H1 (cell line): ENCODE data around the gene S100A14. TPM values are rescaled to one million over a fixed set of nuclear protein-coding genes. Genes with fewer than 3 reads are reported as not detected.
A peak's percentile ranks its signal among the peaks of the same experiment; 100 is the strongest.

ENCODE experiments used
- CTCF ChIA-PET: fragments of 300-600 bp; sonication (Branson Sonifier 250); formaldehyde crosslinking; loops from one replicate; lab custom pipeline; 2021; ENCODE audit not compliant: partially characterized antibody; lab: Charles Lee
- POLR2A ChIA-PET: fragments of 300-600 bp; sonication (Branson Sonifier 250); formaldehyde crosslinking; loops from one replicate; lab custom pipeline; 2021; ENCODE audit warnings: inconsistent platforms; ENCODE audit not compliant: partially characterized antibody; lab: Charles Lee
- DNase-seq, 2 experiments: peaks; one replicate each; pipeline versions ENCODE4 v3.0.0 to v3.0.0-alpha.2; 2010 to 2022; ENCODE audit warnings: low spot score in 2 of 2, low read depth in 1 of 2, mixed read lengths in 1 of 2
- FAIRE-seq: peaks from 2 replicates; lab custom pipeline; 2011; peaks lifted over from hg19 to GRCh38; lab: Jason Lieb, UNC
- H2AFZ ChIP-seq: 2 replicates; pipeline ENCODE4 v1.8.1; 2012; ENCODE audit warnings: low read length, inconsistent platforms
- H2AK5ac ChIP-seq: 2 replicates; pipeline ENCODE4 v1.6.1; 2013; ENCODE audit warnings: low read depth, low read length
- H2BK120ac ChIP-seq: replicated peaks from 2 replicates; pipeline ENCODE3; 2013; ENCODE audit warnings: low read depth, low read length, inconsistent platforms
- H2BK12ac ChIP-seq: 2 replicates; pipeline ENCODE4 v1.6.1; 2013; ENCODE audit warnings: low read depth, low read length
- H2BK15ac ChIP-seq: 2 replicates; pipeline ENCODE4 v1.6.1; 2013; ENCODE audit warnings: low read length
- H2BK20ac ChIP-seq: 2 replicates; pipeline ENCODE4 v1.6.1; 2013; ENCODE audit warnings: low read length
- H2BK5ac ChIP-seq: 2 replicates; pipeline ENCODE4 v1.6.1; 2013; ENCODE audit warnings: low read depth, low read length
- H3K14ac ChIP-seq: 2 replicates; pipeline ENCODE4 v1.6.1; 2013; ENCODE audit warnings: inconsistent platforms; ENCODE audit not compliant: insufficient read length
- H3K18ac ChIP-seq: 2 replicates; pipeline ENCODE4 v1.6.1; 2013; ENCODE audit warnings: low read length; ENCODE audit errors: extremely low read depth
- H3K23ac ChIP-seq: 2 replicates; pipeline ENCODE4 v1.6.1; 2013; ENCODE audit warnings: inconsistent platforms; ENCODE audit not compliant: insufficient read length
- H3K23me2 ChIP-seq: 2 replicates; pipeline ENCODE4 v1.6.1; 2013; ENCODE audit warnings: low read depth, low read length
- H3K27ac ChIP-seq: 2 replicates; pipeline ENCODE4 v1.6.1; 2011; ENCODE audit warnings: low read depth, low read length, inconsistent platforms
- H3K27me3 ChIP-seq, 4 experiments: replicated peaks in 1 of 4; 1 replicate in 1 of 4; 2 replicates in 3 of 4; pipeline versions ENCODE4 v1.6.1 to v1.8.1; 2011 to 2013; ENCODE audit warnings: low read length in 3 of 4, mild to moderate bottlenecking in 3 of 4, inconsistent platforms in 2 of 4, mixed read lengths in 2 of 4, moderate library complexity in 1 of 4; ENCODE audit not compliant: control insufficient read depth in 3 of 4, insufficient read depth in 3 of 4; ENCODE audit errors: extremely low read depth in 1 of 4
- H3K36me3 ChIP-seq, 4 experiments: 2 replicates each; pipeline versions ENCODE4 v1.6.1 to v1.8.1; 2011 to 2013; ENCODE audit warnings: mild to moderate bottlenecking in 4 of 4, low read length in 3 of 4, moderate library complexity in 2 of 4, control low read depth in 1 of 4, inconsistent platforms in 1 of 4; ENCODE audit not compliant: insufficient read depth in 4 of 4, control insufficient read depth in 2 of 4
- H3K4ac ChIP-seq: replicated peaks from 2 replicates; pipeline ENCODE3; 2013; ENCODE audit warnings: low read length, low read depth, mixed read lengths, inconsistent platforms; ENCODE audit not compliant: insufficient read length
- H3K4me1 ChIP-seq, 4 experiments: replicated peaks in 1 of 4; 1 replicate in 1 of 4; 2 replicates in 3 of 4; pipeline versions ENCODE4 v1.6.1 to v1.8.1; 2011 to 2013; ENCODE audit warnings: low read length in 3 of 4, inconsistent platforms in 2 of 4, mixed read lengths in 1 of 4; ENCODE audit not compliant: insufficient read depth in 4 of 4, control insufficient read depth in 3 of 4
- H3K4me2 ChIP-seq, 2 experiments: 2 replicates each; pipeline versions ENCODE4 v1.6.1 to v1.8.1; 2011 to 2013; ENCODE audit warnings: low read depth in 2 of 2, low read length in 2 of 2, control low read depth in 1 of 2, inconsistent platforms in 1 of 2, mild to moderate bottlenecking in 1 of 2; ENCODE audit not compliant: insufficient read depth in 1 of 2
- H3K4me3 ChIP-seq, 4 experiments: fragments of 200-600, 300-600 bp in 1 of 4; sonication (generic), shearing (Covaris generic), sonication (Bioruptor Twin) in 1 of 4; 2 replicates each; pipeline versions ENCODE4 v1.5.1 to v1.8.1; 2011 to 2016; ENCODE audit warnings: low read length in 4 of 4, low read depth in 3 of 4, control low read depth in 2 of 4, inconsistent platforms in 2 of 4, mild to moderate bottlenecking in 2 of 4, mixed read lengths in 1 of 4, moderate library complexity in 1 of 4; ENCODE audit not compliant: insufficient read depth in 2 of 4; ENCODE audit errors: extremely low read depth in 1 of 4
- H3K56ac ChIP-seq: replicated peaks from 2 replicates; pipeline ENCODE3; 2013; ENCODE audit warnings: low read depth, mild to moderate bottlenecking, mixed read lengths, low read length, inconsistent platforms; ENCODE audit not compliant: insufficient read length
- H3K79me1 ChIP-seq: 2 replicates; pipeline ENCODE4 v1.6.1; 2013; ENCODE audit warnings: low read depth, low read length, control low read depth
- H3K79me2 ChIP-seq, 2 experiments: 2 replicates each; pipeline versions ENCODE4 v1.6.1 to v1.8.1; 2012 to 2013; ENCODE audit warnings: low read length in 2 of 2, mild to moderate bottlenecking in 2 of 2, inconsistent platforms in 1 of 2; ENCODE audit not compliant: insufficient read depth in 2 of 2, control insufficient read depth in 1 of 2
- H3K9ac ChIP-seq, 4 experiments: replicated peaks in 1 of 4; 1 replicate in 1 of 4; 2 replicates in 3 of 4; pipeline versions ENCODE4 v1.6.1 to v1.8.1; 2011 to 2013; ENCODE audit warnings: low read depth in 3 of 4, low read length in 3 of 4, control low read depth in 2 of 4, mild to moderate bottlenecking in 2 of 4, moderate library complexity in 2 of 4, inconsistent platforms in 1 of 4; ENCODE audit errors: extremely low read depth in 1 of 4
- H3K9me3 ChIP-seq, 2 experiments: 2 replicates each; pipeline versions ENCODE4 v1.6.1 to v1.8.1; 2012 to 2013; ENCODE audit warnings: mild to moderate bottlenecking in 2 of 2, moderate library complexity in 2 of 2, control low read depth in 1 of 2, inconsistent platforms in 1 of 2, low read depth in 1 of 2, low read length in 1 of 2, mixed read lengths in 1 of 2; ENCODE audit not compliant: insufficient read depth in 2 of 2
- H4K20me1 ChIP-seq, 2 experiments: replicated peaks in 1 of 2; 2 replicates each; pipeline versions ENCODE3 to v1.8.1; 2011 to 2013; ENCODE audit warnings: inconsistent platforms in 2 of 2, low read length in 2 of 2, mild to moderate bottlenecking in 1 of 2; ENCODE audit not compliant: insufficient read depth in 2 of 2, control insufficient read depth in 1 of 2
- H4K5ac ChIP-seq: 2 replicates; pipeline ENCODE4 v1.6.1; 2013; ENCODE audit warnings: low read length, low read depth, mixed read lengths, inconsistent platforms; ENCODE audit not compliant: insufficient read length
- H4K8ac ChIP-seq: 2 replicates; pipeline ENCODE4 v1.8.0; 2013; ENCODE audit warnings: mild to moderate bottlenecking, moderate library complexity, low read length, inconsistent platforms; ENCODE audit not compliant: insufficient read depth; ENCODE audit errors: extremely low read depth
- H4K91ac ChIP-seq: replicated peaks from 2 replicates; pipeline ENCODE3; 2013; ENCODE audit warnings: low read length, mixed read lengths, inconsistent platforms; ENCODE audit not compliant: insufficient read length
- BCL11A ChIP-seq, 2 experiments: IDR thresholded peaks; one replicate each; pipeline ENCODE4 v1.6.1; 2011; ENCODE audit warnings: low read depth in 2 of 2, low read length in 2 of 2, mild to moderate bottlenecking in 2 of 2
- CHD2 ChIP-seq: IDR thresholded peaks from 2 replicates; pipeline ENCODE4 v1.6.1; 2012; ENCODE audit warnings: low read length, improper control_type of control experiment
- EP300 ChIP-seq, 2 experiments: IDR thresholded peaks; 1 replicate in 1 of 2; 2 replicates in 1 of 2; pipeline ENCODE4 v1.6.1; 2011 to 2012; ENCODE audit warnings: low read depth in 2 of 2, low read length in 2 of 2, mild to moderate bottlenecking in 2 of 2, borderline replicate concordance in 1 of 2, inconsistent platforms in 1 of 2, moderate library complexity in 1 of 2
- EZH2 ChIP-seq: fragments of 200-600 bp; sonication (generic); IDR thresholded peaks from 2 replicates; pipeline ENCODE4 v1.7.1; 2012; ENCODE audit warnings: low read depth, mild to moderate bottlenecking, moderate library complexity, low read length, inconsistent platforms; ENCODE audit not compliant: severe bottlenecking
- GABPA ChIP-seq: IDR thresholded peaks from 2 replicates; pipeline ENCODE4 v1.6.1; 2011; ENCODE audit warnings: mild to moderate bottlenecking, low read length, moderate library complexity, borderline replicate concordance; ENCODE audit not compliant: insufficient read depth
- MAFK ChIP-seq: IDR thresholded peaks from 2 replicates; pipeline ENCODE4 v1.6.1; 2012; ENCODE audit warnings: low read depth, mild to moderate bottlenecking, improper control_type of control experiment, low read length
- RBBP5 ChIP-seq: IDR thresholded peaks from 2 replicates; pipeline ENCODE4 v1.7.1; 2012; ENCODE audit warnings: low read depth, mild to moderate bottlenecking, inconsistent platforms, low read length, moderate library complexity, borderline replicate concordance
- RFX5 ChIP-seq: IDR thresholded peaks from 2 replicates; pipeline ENCODE4 v1.6.1; 2011; ENCODE audit warnings: low read depth, low read length, improper control_type of control experiment, borderline replicate concordance
- SAP30 ChIP-seq: fragments of 300-600 bp; sonication (generic); IDR thresholded peaks from 2 replicates; pipeline ENCODE4 v1.7.1; 2012; ENCODE audit warnings: low read length, moderate library complexity, mild to moderate bottlenecking, inconsistent platforms; ENCODE audit not compliant: insufficient read depth, insufficient replicate concordance
- WGBS, 2 experiments: shearing (Covaris generic) in 1 of 2; methylation state at CpG; one replicate each; pipeline versions ENCODE4 v1.1.6 to v1.1.7; 2013 to 2015; ENCODE audit warnings: low lambda C conversion rate in 2 of 2, mixed read lengths in 2 of 2, inconsistent platforms in 1 of 2, low coverage in 1 of 2, missing lambda C conversion rate in 1 of 2; ENCODE audit not compliant: insufficient replicate concordance in 2 of 2, insufficient coverage in 1 of 2, insufficient read length in 1 of 2; ENCODE audit errors: extremely low coverage in 1 of 2, missing lambda C conversion rate in 1 of 2; 5-methylcytosine and 5-hydroxymethylcytosine counted together
- polyA plus RNA-seq, 7 experiments: library from polyadenylated mRNA; depleted of rRNA in 3 of 7; stranded (reverse) in 5 of 7; unstranded in 2 of 7; fragments of >200 nt in 5 of 7; fragments of 200-250 nt in 2 of 7; gene quantifications; 1 replicate in 5 of 7; 2 replicates in 1 of 7; 4 replicates in 1 of 7; pipeline versions ENCODE4 v1.2.1 to v1.2.3, GENCODE V29; 2011 to 2013; ENCODE audit warnings: missing spikeins in 2 of 7, mixed read lengths in 2 of 7
- total RNA-seq: library from RNA; stranded (reverse); fragmentation: NEBNext Ultra II Directional; extraction: Animal tissue kit (Norgen Biotek cat#: 25700); gene quantifications from 2 replicates; pipeline ENCODE4 v1.2.1, GENCODE V29; 2021

Gene S100A14
- total and polyA plus RNA-seq, 2 of the 8 experiments (the other 6 are each of a cell fraction or from before 2014, with no cell fraction given): 1.4 to 5.3 TPM

- H2AFZ ChIP-seq: no peak overlapping the region
- H3K4me3 ChIP-seq: no peak overlapping the region
- H2BK20ac ChIP-seq: peak overlapping the region; percentile 83; the same call in 1 of the 2 replicates
- H4K5ac ChIP-seq: peak overlapping the region; percentile 34
- H4K8ac ChIP-seq: peak overlapping the region; percentile 64; the same call in 1 of the 2 replicates
- H3K23me2 ChIP-seq: peaks cover 2% of the 10 kb centered on the region
- DNase-seq (peak; percentile 76 to 90), FAIRE-seq (no peak)
- WGBS, 2 experiments: 48% methylated on average over 16 of the region's 16 CpGs; no CpG with 5 or more reads in 1 of the 2 experiments
- H3K4me2 ChIP-seq: peak overlapping the region; percentile 5 to 37; a peak in 3 of 4 replicates
- H2BK12ac ChIP-seq: peak overlapping the region; percentile 99
- H3K56ac ChIP-seq: peak overlapping the region; percentile 88
- no peak overlapping the region for H3K14ac ChIP-seq
- peaks cover 11 to 26% (median 20%) of the 10 kb centered on the region in 4 experiments for H3K4me1 ChIP-seq
- ChIA-PET CTCF (interaction anchor here (0.6 to 4.4 kb wide), 19 partner anchors 14 to 214 kb away, joined by 3 to 20 read pairs (median 5); partner anchors contain the start of genes S100A14, S100A4, S100A5 and S100A6), POLR2A (interaction anchor here (0.7 to 1.6 kb wide), 12 partner anchors 10 to 82 kb away, joined by 3 to 7 read pairs (median 4); partner anchors contain the start of genes CHTOP, S100A13, S100A16 and S100A4)
- H4K20me1 ChIP-seq: no peaks in the 10 kb centered on the region
- H3K27me3 ChIP-seq: 0 out of 7 replicates have a peak, but pooled peaks cover 0 to 4% (median 0%) of the 10 kb centered on the region in 4 experiments
- no peak overlapping the region for H3K27ac ChIP-seq
- peak overlapping the region; percentile 64 for H3K18ac ChIP-seq
- peak overlapping the region; percentile 88 for H3K4ac ChIP-seq
- peak overlapping the region; percentile 96 for H2AK5ac ChIP-seq
- peak overlapping the region in 2 of 4 experiments; percentile 26 to 36; a peak in 3 of 7 replicates for H3K9ac ChIP-seq
- H3K36me3 ChIP-seq: no peaks in the 10 kb centered on the region
- H3K23ac ChIP-seq: no peak overlapping the region
- H2BK5ac ChIP-seq: peak overlapping the region; percentile 97; the same call in 1 of the 2 replicates
- H2BK15ac ChIP-seq: peak overlapping the region; percentile 95; the same call in 1 of the 2 replicates
- H3K79me1 ChIP-seq: no peaks in the 10 kb centered on the region
- peak overlapping the region; percentile 96 for H4K91ac ChIP-seq
- no peaks in the 10 kb centered on the region for H3K79me2 ChIP-seq
- H2BK120ac ChIP-seq: peak overlapping the region; percentile 96
- H3K9me3 ChIP-seq: no peaks in the 10 kb centered on the region
- TF ChIP-seq BCL11A (IDR thresholded peaks at IDR 0.05; ENCODE audit: low read depth in 2 of 2, low read length in 2 of 2) (no peak), MAFK (peak; percentile 67; the same call in 1 of the 2 replicates), RBBP5 (peak; percentile 30; the same call in 1 of the 2 replicates), SAP30 (no peak), GABPA (no peak), RFX5 (no peak), CHD2 (no peak; the same call in 1 of the 2 replicates), EP300 (IDR thresholded peaks at IDR 0.05; ENCODE audit: borderline replicate concordance in 1 of 2, low read depth in 2 of 2, low read length in 2 of 2) (peak in 1 of 2 experiments; percentile 73; a peak in 1 of 3 replicates), EZH2 (no peak)
These were observed 49.4 kb downstream of the S100A14 start for GRCh38 chr1:153566414-153567371.
